Activated CD8-positive, alpha-beta memory T cell treated with anti-CD3 and anti-CD28 coated beads, Interleukin-2, amount 50 U/mL, for 4 hours (primary cell): ENCODE measurements around the gene UBA6.
"Not testable (repeated sequence)": the region's sequence is repeated elsewhere in the genome, so short reads cannot be mapped to it uniquely, and the experiment has no call there.

ENCODE experiments used
- DNase-seq: peaks from one replicate; pipeline ENCODE4 v3.0.0-alpha.2; 2020

The UBA6 gene

DNA sequence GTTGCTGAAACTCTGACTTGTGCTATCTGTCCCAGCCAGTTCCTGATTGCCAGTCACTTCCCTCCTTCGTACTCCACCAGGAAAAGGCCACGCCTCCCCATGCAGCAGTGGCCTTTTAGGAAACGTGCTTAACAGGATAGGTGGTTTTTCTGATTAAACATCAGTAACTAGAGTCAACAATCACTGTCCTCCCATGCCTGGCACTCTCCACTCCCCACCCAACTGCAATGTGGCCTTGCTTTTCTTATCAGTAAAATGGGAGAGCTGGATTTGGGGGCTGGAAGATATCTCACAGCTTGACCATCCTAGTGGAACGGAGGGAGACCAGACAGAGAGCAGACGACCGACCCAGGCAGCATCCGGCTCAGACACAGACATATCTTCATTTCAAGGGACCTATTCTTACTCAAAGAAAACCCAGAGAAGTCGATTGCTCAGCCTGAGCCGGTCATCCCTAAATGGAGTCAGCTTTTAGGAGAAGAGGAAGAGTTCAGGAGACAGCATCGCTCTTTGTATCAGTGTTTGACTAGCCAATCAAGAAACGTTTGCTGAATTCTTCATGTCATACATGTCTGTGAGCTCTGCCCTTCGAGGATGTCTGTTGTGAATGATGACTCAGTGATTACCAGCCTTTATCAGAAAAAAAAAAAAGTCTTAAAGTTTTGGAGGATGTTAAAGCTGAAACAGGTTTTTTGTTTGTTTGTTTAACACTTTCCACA lies 12.7 kb upstream of the UBA6 start:
- no peak for DNase-seq

DNA sequence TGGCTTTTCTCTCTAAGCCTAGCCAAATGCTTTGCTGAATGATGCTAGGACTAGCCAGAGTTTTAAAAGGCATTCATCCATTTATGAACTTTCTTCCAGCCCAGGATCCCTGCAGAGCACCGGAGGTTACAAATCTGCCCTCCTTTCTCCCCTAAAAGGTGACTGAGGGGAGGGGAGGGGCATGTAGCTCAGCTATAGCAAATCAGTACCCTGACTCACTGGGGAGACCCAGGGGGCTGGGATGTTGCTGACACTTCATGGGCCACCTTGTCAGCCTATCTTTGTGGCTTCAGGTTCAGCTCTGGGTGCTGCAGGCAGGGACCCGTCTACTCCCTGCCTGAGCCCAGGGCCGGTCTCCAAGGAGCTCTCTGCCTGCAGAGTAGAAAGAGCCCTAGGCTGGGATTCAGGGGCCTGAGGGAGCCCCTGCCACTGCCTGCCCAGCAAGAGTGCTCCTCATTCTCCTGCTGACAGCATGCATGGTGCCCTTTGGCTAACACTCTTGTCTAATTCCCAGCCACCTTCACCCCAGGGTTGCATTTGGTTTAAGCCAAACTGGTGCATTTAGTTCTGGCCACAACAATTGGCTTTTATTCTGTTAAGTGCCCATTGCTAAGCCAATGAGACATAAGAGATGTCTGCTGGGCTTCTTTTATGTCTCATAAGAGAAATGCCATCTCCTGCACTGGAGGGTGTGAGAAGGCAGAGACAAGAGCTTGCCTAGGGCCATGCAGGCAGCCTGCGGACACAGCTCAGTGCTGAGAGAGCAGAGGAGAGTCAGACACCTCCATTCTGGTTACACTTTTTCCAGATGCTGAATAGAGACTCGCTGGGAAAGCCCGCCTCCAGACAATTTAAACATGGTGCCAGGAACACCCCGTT lies 11.9 kb upstream of the UBA6 start:
- no peak for DNase-seq

DNA sequence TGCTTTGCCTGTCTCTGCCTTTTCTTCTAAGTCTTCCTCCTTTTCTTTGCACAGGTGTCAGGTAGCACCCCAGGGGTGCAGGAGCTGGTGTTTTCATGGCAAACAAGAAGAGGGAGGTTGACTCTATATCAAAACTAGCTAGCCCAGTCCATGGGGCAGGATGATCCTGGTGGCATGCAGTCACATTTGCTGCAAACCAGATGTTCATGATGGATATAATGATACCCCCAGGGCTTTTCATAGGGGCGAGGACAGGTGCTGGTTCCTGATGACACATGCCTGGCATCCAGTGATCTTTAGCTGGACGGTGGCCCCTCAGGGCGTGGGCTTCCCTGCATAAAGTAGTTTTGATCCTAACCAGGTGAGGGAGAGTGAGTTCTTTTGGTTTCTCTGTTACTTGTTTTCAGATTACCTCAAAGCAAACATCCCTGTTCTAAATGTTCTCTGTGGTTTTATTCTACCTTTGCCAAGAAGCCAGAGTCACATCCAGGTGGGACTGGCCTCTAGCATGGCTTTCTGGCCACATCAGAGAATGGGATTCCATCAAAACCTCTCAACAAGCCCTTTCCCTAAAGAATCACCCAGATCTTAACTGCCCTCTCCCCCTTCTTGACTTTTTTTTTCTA lies 11.2 kb upstream of the UBA6 start:
- no peak for DNase-seq

DNA sequence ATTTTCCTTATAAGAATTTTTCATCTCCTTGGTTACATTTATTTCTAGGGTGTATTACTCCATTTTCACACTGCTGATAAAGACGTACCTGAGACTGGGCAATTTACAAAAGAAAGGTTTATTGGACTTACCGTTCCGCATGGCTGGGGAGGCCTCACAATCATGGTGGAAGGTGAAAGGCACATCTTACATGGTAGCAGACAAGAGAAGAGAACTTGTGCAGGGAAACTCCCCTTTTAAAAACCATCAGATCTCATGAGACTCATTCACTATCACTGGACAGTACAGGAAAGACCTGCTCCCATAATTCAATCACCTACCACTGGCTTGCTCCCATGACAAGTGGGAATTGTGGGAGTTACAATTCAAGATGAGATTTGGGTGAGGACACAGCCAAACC lies 5.7 kb upstream of the UBA6 start:
- not testable (repeated sequence) for DNase-seq

DNA sequence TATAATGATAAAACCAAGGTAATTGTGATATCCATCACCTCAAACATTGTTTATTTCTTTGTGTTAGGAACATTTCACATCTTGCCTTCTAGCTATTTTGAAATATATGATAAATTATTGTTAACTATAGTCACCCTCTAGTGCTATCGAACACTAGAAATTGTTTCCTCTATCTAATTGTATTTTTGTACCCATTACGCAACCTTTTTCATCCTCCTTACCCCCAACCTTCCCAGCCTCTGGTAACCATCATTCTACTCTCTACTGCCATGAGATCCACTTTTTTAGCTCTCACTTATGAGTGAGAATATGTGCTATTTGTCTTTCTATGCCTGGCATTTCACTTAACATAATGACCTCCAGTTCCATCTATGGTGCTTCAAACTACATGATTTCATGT lies 3.9 kb upstream of the UBA6 start:
- no peak for DNase-seq

DNA sequence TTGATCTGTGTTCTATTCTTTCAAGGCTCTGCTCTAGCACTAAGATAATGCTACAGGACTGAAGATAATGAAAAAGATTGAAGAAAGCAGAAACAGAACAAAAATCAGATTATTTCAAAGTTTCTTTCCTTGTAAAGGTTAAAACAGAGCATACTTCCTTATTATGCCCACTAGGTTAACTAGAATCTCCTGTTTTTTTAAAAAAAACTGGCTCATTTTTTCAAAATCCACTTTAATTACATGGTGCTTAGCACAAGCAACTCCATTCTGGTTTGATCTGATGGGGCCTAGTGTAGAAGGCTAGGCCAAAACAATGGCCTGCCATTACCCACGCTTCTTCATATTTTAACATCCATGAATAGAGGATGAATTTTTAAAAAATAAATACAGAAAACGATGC lies 1.2 kb upstream of the UBA6 start:
- no peak for DNase-seq

DNA sequence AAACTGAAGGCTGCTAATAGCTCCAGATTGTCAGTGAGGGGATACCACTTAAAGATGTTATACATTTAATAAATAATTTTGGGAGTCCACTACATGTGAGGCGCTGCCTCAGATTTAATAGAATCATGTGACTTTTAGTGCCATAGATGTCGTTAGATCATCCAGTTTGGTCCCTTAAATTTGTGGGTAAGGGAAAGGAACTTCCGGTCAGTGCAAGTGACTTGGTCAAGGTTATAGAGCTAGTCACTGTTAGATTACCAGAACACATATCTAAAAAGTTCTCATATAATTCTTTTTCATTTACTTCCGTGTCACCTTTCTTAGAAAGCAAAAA lies 529 bp upstream of the UBA6 start:
- no peak for DNase-seq

DNA sequence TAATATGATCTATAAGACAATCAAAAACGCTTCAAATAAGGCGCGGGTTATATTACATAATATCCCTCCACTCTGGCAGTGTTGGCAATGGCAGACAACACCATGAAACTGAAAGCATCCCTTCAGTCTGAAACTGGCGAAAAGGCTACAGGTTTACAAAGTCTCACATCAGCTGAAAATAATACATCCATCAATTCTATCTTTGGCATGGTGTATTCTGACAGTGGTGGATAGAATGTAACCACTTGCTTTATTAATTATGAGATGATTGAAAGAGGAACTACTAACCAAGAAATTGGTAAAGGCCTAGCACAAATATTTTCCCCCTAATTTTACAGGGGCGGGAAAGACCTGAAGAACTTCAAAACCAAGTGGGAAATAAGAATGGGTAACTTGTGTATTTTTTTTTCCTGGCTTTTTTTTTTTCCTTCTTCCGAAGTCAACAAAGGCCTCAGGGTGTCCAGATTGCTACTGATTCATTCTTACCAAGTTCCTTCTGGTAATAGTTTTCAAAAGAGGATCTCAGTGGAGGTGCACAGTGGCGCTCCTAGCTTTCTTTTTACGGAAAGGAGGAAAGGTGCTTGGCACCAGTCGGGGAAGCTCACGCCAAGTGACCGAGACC lies 728 bp downstream of the UBA6 start:
- no peak for DNase-seq

DNA sequence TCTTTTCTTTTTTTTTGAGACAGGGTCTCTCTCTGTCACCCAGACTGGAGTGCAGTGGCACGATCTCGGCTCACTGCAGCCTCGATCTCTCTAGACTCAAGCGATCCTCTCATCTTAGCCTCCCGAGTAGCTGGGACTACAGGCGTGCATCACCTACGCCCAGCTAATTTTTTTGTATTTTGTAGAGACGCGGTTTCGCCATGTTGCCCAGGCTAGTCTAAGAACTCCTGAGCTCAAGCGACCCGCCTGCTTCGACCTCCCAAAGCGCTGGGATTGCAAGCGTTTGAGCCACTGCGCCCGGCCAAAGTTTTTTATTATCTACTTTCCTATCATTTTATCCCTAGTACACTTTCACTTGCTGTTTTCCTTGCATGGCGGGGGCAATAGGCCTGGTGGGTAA lies 1.4 kb downstream of the UBA6 start:
- DNase-seq: no peak

DNA sequence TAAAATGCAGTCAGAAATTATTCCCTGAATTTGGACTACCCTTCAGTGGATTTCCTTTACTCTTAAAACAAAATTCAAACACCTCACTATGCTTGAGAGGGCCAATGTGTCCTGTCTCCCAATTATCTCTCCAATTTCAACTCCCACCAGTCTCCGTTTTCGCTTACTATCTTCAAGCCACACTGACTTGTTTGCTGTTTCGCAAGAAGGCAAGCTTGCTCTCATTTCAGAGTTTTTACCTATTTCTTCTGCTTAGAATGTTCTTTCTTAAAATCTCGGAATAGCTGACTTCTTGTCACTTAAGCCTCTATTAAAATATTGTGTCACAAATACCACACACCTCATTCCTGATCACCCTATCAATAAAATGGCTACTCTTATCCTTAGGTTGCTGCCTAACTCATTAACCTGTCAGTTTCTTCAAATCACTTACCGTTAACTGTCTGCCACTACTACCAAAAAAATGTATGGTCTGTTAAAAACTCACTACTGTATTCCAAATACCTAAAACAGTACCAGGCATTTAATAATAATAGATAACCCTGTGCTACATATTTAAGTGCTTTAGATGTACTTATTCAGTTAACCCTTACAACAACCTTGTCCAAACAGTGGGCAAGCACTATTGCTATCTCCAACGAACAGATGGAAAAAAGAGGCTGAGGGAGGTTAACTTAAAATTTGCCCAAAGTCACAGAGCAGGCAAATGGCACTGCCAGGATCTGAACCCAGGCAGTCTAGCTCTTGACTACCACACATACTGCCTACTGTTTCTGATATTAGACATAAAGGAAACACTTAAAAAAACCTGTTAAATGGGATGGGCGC lies 2.9 kb downstream of the UBA6 start:
- no peak for DNase-seq

DNA sequence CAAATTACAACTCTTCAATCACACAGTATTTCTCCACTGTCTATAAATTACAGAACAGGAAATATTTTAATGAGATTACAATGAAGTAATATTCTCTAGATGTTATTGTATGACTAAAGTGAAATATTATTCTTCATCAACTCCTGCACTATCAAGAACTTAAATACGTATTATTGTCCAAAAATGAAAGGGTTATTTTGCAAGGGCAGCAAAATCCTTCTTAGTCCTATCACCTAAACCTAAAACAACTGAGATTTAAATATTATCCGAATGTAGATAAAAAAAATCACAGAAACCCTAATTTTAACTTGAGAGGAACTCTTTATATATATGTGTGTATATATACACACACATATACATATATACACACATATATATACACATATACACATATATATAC lies 4.9 kb downstream of the UBA6 start:
- DNase-seq: no peak

DNA sequence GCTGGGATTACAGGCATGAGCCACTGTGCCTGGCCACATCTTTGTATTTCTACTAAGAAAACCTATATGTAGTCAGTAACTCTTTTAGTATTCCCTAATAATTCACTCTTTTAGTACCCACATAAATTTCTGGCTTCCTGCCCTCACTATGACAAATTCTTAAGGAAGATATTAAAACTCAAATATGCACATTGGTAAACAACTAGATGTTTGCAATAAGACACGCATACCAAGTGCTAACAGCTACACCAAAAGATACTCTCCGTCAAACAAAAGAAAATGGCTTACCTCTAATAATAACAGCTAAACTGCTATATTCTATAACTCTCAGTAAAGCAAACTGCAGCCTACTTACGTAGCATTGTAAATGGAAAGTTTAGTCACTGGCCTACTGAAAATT lies 6.3 kb downstream of the UBA6 start:
- no peak for DNase-seq

DNA sequence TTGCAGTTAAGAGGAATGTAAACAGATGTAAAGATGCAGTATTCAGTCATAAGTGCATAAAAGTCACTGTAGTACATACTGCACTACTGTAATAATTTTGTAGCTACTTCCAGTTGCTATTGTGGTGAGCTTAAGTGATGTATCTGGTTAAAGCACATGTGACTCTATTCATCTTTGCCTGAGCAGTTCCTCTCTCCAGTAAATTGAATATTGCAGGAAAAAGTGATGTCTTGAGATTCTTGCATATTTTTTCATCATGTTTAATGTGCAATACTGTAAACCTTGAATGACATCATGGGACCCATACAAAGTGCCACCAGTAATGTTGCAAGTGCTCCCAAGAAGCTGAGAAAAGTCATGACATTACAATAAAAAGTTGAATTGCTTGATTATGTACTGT lies 9.6 kb downstream of the UBA6 start:
- no peak for DNase-seq

DNA sequence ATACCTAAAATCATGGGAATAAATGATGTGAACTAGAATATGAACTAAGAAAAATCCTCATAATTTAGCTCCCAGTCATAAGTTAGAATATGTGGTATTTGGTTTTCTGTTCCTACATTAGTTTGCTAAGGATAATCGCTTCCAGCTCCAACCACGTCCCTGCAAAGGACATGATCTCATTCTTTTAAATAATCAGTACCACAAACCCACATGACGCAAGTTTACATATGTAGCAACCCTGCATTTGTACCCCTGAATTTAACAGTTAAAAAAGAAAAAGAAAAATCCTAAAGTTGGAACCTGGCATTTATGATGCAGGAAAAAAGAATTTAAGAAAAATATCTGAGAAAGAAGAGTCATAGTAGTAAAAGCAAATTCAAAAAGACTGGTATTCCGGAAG lies 13.3 kb downstream of the UBA6 start:
- DNase-seq: no peak

DNA sequence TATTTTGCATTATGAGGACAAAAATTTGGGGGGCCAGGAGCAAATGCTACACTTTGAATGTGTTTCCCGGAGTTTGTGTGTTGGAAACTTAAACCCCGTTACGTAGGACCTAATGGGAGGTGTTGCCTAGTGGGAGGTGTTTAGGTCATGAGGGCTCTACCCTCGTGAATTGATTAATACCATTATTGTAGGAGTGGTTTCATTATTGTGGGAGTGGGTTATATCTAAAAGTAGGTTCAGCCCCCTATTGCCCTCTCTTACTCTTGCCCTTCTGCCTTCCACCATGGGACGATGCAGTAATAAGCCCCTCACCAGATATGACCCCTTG lies 15.5 kb downstream of the UBA6 start:
- DNase-seq: no peak

DNA sequence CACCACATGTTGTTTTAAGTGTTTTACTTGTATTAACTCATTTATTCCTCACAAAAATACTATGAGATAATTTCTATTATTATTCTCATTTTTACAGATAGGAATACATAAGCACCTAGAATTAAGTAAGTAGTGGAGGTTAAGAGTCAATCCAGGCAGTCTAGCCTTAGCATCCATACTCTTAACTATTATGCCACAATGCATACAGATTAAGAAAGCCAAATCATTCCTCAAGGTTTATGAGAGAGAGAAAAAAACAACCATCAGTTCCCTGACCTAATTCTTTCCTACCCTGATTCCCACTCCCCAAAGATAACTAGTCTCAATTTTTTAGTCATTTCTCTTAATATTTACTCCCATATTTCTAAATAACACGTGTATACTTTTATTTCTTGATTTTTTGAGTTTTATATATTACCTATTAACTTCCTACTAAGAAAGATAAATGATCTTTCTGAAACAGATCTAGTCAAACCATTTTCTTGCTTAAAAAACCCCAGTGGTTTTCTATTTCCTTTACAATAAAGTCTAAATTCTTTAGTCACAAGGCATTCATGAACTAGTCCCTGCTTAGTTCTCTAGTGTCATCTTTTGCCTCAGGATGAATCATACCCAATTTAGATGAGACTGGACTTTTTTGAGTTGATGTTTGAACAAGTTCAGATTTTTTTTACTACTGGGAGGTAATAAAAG lies 16.0 kb downstream of the UBA6 start:
- no peak for DNase-seq

DNA sequence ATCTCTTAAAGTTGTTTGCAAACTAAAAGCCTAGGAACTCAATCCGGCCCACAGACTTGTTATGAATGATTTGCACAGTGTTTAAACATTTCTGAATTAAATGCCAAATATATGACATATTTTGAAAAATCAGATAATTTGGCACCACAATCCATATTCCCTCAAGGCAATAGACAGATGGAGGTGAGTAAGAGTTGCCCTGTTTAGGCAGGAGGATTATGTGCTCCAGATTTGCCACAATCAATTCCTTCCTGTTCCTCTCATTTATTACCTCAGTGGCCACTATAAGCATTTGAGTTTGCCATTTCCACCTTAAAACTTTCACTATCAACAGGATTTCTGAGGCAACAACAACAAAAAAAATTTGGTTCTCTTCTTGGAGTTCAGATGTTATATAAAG lies 18.7 kb downstream of the UBA6 start:
- no peak for DNase-seq

DNA sequence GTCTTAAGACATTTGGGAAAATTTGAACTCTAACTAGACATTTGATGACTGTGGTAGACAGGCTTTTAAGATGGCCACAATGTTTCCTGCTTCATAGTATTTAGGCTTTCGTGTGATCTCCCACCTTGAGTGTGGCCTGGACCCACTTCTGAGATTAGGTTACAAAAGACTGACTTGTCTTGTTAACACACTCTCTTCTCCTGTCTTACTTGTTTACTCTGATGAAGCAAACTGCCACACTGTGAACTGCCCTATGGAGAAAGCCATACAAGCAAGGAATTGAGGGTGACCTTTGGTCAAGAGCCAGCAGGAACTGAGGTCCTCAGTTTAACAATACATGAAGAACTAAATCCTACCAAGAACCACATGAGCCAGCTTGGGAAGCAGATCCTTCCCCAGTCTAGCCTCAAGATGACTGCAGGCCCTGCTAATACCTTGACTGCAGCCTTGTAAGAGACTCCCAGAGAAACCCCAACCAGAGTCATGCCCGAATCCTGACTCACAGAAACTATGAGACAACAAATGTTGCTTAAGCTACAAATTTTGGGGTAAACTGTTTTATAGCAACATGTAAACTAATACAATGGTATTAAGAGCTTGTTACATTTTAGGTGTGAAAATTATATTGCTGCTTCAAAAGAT lies 20.3 kb downstream of the UBA6 start:
- DNase-seq: no peak

DNA sequence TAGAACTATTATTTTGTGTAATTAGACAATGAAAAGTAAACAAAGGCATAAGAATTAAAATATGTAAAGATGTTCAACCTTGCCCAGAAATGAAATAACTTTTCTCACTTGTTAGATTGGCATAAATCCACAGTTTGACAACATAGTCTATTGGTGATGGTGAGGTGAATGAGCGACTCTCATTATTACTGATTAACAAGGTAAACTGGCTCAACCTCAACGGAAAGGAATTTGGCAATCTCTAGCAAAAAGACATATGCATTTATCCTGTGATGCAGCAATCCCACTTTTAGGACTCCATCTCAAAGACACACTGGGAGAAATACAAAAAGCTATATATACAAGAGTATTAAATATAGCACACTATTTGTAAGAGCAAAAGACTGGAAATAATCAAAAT lies 22.3 kb downstream of the UBA6 start:
- no peak for DNase-seq

DNA sequence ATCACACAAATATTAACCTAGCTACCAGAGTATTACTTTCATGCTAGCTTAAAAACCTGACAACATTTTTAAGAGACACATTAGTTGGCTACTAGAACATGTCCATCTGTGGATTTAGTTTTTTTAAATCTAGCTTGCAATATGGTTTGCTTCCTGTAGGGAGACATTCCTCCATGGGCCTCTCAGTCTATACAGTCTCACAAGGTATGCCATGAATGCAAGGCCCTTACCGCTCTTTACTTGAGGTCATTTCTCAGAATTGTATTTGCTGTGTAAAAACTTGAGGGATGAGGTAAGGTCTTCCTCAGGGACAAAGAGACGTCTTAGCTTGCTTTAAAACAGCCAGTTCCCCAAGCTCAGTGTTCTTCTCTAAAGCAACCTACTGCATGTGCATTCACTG lies 26.9 kb downstream of the UBA6 start:
- DNase-seq: no peak

DNA sequence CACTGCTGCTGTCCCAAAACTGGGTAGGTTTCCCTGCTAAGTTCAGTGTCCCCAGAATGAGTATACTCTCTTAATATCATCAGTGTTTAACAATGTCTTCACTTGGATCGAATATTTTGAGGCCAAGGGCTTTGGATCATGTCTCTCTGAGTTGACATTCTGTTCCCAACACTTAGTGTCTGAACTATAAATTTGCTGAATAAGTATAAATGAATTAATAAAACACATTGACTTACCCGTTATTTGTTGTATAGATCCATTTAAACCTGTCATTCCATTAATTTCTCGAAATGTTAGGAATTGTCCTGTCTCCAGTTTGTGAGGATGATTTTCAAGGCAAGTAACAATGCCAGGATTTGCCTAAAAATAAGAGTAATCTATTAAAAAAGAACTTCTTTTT lies 32.6 kb downstream of the UBA6 start:
- DNase-seq: no peak

DNA sequence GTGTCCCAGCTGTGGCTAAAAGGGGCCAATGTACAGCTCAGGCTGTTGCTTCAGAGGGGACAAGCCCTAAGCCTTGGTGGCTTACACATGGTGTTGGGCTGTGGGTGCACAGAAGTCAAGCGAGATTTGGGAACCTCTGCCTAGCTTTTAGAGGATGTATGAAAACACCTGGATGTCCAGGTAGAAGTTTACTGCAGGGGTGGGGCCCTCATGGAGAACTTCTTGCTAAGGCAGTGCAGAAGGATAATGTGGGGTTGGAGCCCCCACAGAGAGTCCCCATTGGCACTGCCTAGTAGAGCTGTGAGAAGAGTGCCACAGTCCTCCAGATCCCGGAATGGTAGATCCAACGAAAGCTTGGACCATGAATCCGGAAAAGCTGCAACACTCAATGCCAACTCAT lies 40.5 kb downstream of the UBA6 start:
- no peak for DNase-seq
